Fibroblast of villous mesenchyme (primary cell): ENCODE measurements around the gene KITLG. TPM values are rescaled to one million over a fixed set of nuclear protein-coding genes. Genes with fewer than 3 reads are reported as not detected.
"Not testable (repeated sequence)": the region's sequence is repeated elsewhere in the genome, so short reads cannot be mapped to it uniquely, and the experiment has no call there.

Experiments used
- DNase-seq: peaks from one replicate; pipeline ENCODE4 v3.0.0-alpha.2; 2010; ENCODE audit warnings: low read depth
- H3K4me3 ChIP-seq: 2 replicates; pipeline ENCODE4 v1.5.1; 2011; ENCODE audit warnings: low read depth, mild to moderate bottlenecking, low read length
- total RNA-seq: library from RNA; depleted of rRNA; stranded (reverse); fragments of >200 nt; gene quantifications from 2 replicates; pipeline ENCODE4 v1.2.3, GENCODE V29; 2012
- TF ChIP-seq, protein P1 (sequence below): IDR thresholded peaks from 2 replicates; pipeline ENCODE4 v1.5.1; 2012; ENCODE audit warnings: low read depth, mild to moderate bottlenecking, low read length; ENCODE audit not compliant: insufficient read depth

Gene KITLG
- total RNA-seq, 1 donor = 13.8 TPM

DNA sequence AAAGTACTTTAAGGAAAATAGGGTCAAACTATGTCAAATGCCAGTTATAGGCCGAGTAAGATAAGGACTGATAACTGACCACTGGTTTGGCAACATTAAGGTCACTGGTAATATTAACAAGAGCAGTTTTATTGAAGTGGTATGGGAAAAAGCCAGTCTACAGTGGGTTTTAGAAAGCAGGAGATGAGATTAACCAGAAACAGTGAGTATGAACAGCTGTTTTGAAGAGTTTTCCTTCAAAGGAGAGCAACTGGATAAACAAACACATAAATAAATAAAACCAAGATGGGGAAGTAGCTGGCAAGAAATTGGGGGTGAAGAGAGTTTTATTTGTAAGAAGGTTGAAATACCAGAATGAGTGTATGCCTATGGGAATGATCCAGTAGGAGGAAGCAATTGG is 30.3 kb downstream of the KITLG start:
- no peak overlapping the region for H3K4me3 ChIP-seq
- DNase-seq = peak; percentile 85
- TF ChIP-seq, protein P1, sequence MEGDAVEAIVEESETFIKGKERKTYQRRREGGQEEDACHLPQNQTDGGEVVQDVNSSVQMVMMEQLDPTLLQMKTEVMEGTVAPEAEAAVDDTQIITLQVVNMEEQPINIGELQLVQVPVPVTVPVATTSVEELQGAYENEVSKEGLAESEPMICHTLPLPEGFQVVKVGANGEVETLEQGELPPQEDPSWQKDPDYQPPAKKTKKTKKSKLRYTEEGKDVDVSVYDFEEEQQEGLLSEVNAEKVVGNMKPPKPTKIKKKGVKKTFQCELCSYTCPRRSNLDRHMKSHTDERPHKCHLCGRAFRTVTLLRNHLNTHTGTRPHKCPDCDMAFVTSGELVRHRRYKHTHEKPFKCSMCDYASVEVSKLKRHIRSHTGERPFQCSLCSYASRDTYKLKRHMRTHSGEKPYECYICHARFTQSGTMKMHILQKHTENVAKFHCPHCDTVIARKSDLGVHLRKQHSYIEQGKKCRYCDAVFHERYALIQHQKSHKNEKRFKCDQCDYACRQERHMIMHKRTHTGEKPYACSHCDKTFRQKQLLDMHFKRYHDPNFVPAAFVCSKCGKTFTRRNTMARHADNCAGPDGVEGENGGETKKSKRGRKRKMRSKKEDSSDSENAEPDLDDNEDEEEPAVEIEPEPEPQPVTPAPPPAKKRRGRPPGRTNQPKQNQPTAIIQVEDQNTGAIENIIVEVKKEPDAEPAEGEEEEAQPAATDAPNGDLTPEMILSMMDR = no peak

DNA sequence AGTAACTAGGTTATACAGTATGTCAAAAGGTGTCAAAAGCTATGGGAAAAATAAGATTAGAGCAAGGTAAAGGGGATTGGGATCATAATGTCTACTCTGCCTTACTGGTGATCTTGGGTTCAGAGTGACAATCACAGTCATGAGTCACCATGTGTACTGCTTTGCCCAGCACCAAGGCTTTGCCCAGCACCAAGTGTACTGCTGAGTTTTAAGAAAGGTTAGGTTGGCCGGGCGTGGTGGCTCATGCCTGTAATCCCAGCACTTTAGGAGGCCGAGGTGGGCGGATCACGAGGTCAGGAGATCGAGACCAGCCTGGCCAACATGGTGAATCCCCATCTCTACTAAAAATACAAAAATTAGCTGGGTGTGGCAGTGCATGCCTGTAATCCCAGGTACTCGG is 32.3 kb downstream of the KITLG start:
- DNase-seq, H3K4me3 ChIP-seq: not testable (repeated sequence)

DNA sequence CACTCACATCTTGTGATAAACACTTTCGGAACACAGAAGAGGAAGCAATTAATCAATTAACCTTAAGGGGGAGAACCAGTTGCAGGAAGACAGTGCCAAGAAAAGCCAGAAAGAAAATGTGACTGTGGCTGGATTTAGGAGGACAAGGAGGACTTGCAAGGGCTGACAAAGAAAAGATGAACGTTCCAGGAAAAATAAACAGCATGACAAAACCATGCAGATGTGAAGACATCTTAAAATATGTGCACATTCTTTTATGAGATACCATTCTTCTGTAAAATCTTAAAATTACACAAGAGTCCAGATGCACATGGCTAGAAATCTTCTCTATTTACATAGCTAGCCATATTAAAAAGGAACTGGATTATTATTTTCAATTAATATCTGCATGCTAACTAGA is 33.4 kb downstream of the KITLG start:
- no peak overlapping the region for H3K4me3 ChIP-seq
- peak; percentile 82 for DNase-seq
- TF ChIP-seq, protein P1 = no peak

DNA sequence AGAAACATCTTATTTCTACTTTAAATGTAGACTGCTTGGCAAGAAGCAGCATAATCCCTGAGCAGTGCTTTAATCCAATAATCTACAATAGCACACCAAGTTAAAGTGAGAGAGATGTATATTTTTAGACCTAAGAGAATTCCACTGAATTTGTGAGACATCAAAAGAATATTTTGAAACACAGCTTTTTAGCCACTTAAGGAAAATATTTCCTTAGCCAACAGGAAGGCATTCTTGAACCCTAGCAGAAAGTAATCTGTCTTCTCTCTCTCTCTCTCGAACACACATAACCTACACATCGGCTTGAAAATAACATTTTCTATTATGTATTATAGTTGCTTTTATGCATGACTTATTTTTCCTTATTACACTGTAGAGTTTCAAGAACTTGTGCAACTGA is 34.0 kb downstream of the KITLG start:
- TF ChIP-seq, protein P1 = no peak
- H3K4me3 ChIP-seq = no peak overlapping the region
- no peak for DNase-seq

DNA sequence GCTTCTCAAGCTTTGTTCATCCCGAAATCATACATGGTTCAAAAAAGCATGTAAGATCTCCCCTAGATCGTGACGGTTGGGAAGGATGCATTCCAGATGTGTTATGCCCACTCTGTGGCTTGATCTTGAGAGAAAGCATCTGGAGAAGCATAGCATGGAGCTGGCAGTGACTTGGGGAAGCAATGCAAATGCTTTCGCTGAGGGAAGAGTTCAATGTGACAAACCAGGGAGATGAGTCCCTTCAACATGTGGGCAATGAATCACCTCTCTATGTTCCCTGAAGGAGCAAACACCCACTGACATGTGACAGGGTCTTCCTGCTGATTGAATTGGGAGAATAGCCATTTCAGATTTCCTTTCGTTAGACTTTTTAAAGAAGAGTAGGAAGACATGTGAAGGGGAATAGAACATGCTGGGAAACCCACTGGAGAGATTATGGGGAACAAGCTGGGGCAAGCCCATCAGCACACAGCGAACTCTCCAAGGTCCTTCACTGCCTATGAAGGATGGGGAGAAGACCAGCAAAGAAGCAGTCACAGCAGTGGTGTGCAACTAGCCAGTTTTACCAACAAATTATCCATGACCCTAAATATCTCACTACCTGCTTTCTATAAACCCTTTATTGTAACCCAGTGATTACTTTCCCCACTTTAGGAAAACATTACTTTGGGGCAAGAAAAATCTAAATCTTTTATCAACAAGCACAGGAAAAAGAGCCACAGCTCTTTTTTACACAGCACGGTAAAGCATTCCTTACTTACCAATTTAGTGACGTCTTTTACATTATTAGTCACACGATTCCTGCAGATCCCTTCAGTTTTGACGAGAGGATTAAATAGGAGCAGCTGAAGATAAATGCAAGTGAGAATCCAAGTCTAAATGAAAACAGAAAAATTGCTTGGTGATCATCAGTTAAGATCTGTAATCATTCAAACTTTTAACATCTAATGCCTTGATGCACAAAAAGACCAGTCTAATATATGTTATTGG is 35.0 kb downstream of the KITLG start:
- H3K4me3 ChIP-seq = no peak overlapping the region
- TF ChIP-seq, protein P1 = no peak
- DNase-seq = no peak

DNA sequence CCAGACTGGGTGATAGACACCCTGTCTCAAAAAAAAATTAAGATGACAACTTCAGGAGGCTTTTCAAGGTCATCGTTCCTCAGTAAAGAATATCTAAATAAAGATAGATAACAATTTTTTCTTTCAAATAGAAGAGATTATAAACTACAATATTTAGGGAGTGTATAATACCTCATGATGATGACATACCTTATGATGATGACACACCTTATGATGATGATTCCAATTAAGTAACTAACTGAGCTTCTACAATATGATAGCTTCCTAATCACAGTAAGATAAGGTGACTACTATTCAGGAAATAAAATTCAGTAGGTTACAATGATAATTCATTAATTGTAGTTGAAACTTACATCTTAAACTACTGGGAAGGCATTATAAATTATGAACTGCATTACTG is 40.4 kb downstream of the KITLG start:
- no peak overlapping the region for H3K4me3 ChIP-seq
- TF ChIP-seq, protein P1 = no peak
- DNase-seq = no peak

DNA sequence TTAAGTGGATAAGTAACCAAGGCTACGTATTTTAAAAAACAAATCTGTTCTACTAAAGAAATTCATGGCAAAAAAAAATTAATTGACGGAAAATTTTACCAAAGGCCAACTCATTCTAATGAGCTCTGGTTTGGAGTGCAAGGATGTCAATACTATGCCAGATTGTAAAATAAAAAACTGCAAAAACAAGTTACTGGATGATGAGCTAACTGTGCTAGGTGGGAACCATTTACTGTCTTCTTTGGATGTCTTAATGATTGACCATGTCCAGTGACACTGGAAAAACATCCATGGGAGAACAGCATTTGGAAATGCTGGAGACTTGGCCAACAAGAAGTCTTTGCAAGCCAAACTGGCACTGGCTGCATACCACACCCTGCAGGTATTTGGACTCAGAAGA is 41.6 kb downstream of the KITLG start:
- no peak overlapping the region for H3K4me3 ChIP-seq
- no peak for DNase-seq
- TF ChIP-seq, protein P1 = no peak
